Mesendoderm (in vitro differentiated cells): ENCODE data around the gene SRC.
"Not testable (repeated sequence)": the region's sequence is repeated elsewhere in the genome, so short reads cannot be mapped to it uniquely, and the experiment has no call there.

ENCODE experiments used
- DNase-seq: peaks from one replicate; pipeline ENCODE4 v3.0.0; 2013
- H2AK5ac ChIP-seq: 2 replicates; pipeline ENCODE4 v1.6.1; 2013; ENCODE audit warnings: low read length, inconsistent platforms
- H2BK120ac ChIP-seq: 2 replicates; pipeline ENCODE4 v1.6.1; 2013; ENCODE audit warnings: low read depth, mild to moderate bottlenecking, low read length, moderate library complexity, mixed read lengths
- H2BK15ac ChIP-seq: replicated peaks from 2 replicates; pipeline ENCODE4 v1.6.1; 2013; ENCODE audit warnings: low read depth, mild to moderate bottlenecking, moderate library complexity
- H2BK5ac ChIP-seq: 2 replicates; pipeline ENCODE4 v1.6.1; 2013; ENCODE audit warnings: low read length, inconsistent platforms
- H3K18ac ChIP-seq: 2 replicates; pipeline ENCODE4 v1.6.1; 2013; ENCODE audit warnings: mild to moderate bottlenecking, low read length, mixed read lengths
- H3K23ac ChIP-seq: one replicate; pipeline ENCODE4 v1.6.1; 2013; ENCODE audit warnings: low read length
- H3K27ac ChIP-seq: 2 replicates; pipeline ENCODE4 v1.5.1; 2013; ENCODE audit warnings: low read depth, mild to moderate bottlenecking, inconsistent platforms, low read length, moderate library complexity
- H3K27me3 ChIP-seq: 2 replicates; pipeline ENCODE4 v1.6.1; 2013; ENCODE audit warnings: low read length, control low read depth, mild to moderate bottlenecking, inconsistent platforms; ENCODE audit not compliant: insufficient read depth, poor library complexity
- H3K36me3 ChIP-seq: 2 replicates; pipeline ENCODE4 v1.6.1; 2013; ENCODE audit warnings: low read length, inconsistent platforms; ENCODE audit not compliant: control insufficient read depth, insufficient read depth
- H3K4ac ChIP-seq: one replicate; pipeline ENCODE4 v1.6.1; 2013; ENCODE audit warnings: low read depth, mild to moderate bottlenecking, low read length, moderate library complexity
- H3K4me1 ChIP-seq: 2 replicates; pipeline ENCODE4 v1.6.1; 2013; ENCODE audit warnings: low read depth, low read length, inconsistent platforms; ENCODE audit not compliant: control insufficient read depth
- H3K4me2 ChIP-seq: 2 replicates; pipeline ENCODE4 v1.6.1; 2013; ENCODE audit warnings: low read length
- H3K4me3 ChIP-seq: 2 replicates; pipeline ENCODE4 v1.5.1; 2013; ENCODE audit warnings: mild to moderate bottlenecking, low read length
- H3K56ac ChIP-seq: one replicate; pipeline ENCODE4 v1.6.1; 2013; ENCODE audit warnings: low read length
- H3K79me1 ChIP-seq: 2 replicates; pipeline ENCODE4 v1.6.1; 2013; ENCODE audit warnings: low read length, inconsistent platforms
- H3K79me2 ChIP-seq: 2 replicates; pipeline ENCODE4 v1.6.1; 2013; ENCODE audit warnings: mild to moderate bottlenecking, low read length; ENCODE audit not compliant: control insufficient read depth, insufficient read depth
- H3K9ac ChIP-seq: 2 replicates; pipeline ENCODE4 v1.6.1; 2013; ENCODE audit warnings: low read length, inconsistent platforms
- H4K5ac ChIP-seq: one replicate; pipeline ENCODE4 v1.6.1; 2013; ENCODE audit warnings: low read length
- H4K8ac ChIP-seq: one replicate; pipeline ENCODE4 v1.6.1; 2013; ENCODE audit warnings: low read depth, mild to moderate bottlenecking, control low read depth, low read length, moderate library complexity
- WGBS: extraction: QIAGEN DNeasy Blood & Tissue Kit; methylation state at CpG from one replicate; pipeline ENCODE4 v1.1.7; 2013; ENCODE audit warnings: low lambda C conversion rate, missing lambda C conversion rate; ENCODE audit not compliant: insufficient coverage; ENCODE audit errors: extremely low coverage; 5-methylcytosine and 5-hydroxymethylcytosine counted together

Gene SRC

GRCh38 chr20:37334450-37334849 is 11.5 kb upstream of the SRC start:
- no peak overlapping the region for H2BK120ac ChIP-seq
- WGBS, result no CpG with 5 or more reads among the region's 2 CpGs
- H2BK15ac ChIP-seq, result no peak overlapping the region

DNA sequence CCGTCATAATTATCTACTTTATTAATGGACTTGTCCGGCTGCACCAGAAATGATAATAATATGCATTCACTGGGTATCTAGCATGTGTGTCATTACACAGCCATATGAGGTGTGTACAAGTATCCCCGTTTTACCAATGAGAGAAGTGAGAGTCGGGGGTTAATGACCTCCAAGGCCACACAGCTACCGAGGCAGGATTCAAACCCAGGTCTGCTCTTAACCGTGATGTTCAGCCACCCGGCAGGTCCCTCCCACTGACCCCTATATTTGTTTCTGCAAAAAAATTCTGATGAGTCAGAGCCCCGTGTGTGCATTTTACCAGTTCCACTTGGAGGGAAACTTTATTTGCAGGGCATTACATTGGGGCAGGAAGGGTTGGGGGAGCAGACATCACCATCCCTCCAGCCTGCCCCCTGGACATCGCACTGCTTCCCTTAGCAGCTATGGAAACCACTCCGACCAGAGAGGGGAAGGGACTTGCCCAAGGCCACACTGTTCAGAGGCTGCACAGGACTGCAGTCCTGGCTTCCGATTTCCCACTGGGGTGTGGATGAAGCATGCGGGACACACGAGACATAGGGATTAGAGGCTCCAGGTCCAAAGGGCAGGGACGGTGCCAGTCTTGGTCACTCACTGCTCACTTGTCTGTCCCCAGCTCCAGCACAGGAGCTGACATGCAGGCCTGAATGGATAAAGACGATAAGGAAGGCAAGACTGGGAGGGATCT is 10.1 kb upstream of the SRC start:
- peak overlapping the region; percentile 30 for H3K56ac ChIP-seq
- H2BK15ac ChIP-seq, result no peak overlapping the region
- H3K23ac ChIP-seq, result no peak overlapping the region
- no peak overlapping the region for H3K27ac ChIP-seq
- H3K79me1 ChIP-seq, result no peaks in the 10 kb centered on the region
- no peak overlapping the region for H2BK5ac ChIP-seq
- no peak overlapping the region for H3K4me3 ChIP-seq
- no peak overlapping the region for H2AK5ac ChIP-seq
- H4K5ac ChIP-seq, result no peak overlapping the region
- no peak overlapping the region for H4K8ac ChIP-seq
- H3K27me3 ChIP-seq, result no peaks in the 10 kb centered on the region
- no peak overlapping the region for H3K4ac ChIP-seq
- DNase-seq, result no peak
- H2BK120ac ChIP-seq, result no peak overlapping the region
- H3K18ac ChIP-seq, result no peak overlapping the region
- H3K4me2 ChIP-seq, result no peak overlapping the region
- H3K36me3 ChIP-seq, result no peaks in the 10 kb centered on the region
- no peaks in the 10 kb centered on the region for H3K79me2 ChIP-seq
- WGBS, result no CpG with 5 or more reads among the region's 15 CpGs
- H3K9ac ChIP-seq, result no peak overlapping the region
- H3K4me1 ChIP-seq, result peaks cover 1% of the 10 kb centered on the region

More at GRCh38 chr20:37334450-37334849, 11.5 kb upstream of the SRC start:
- Histone ChIP-seq H3K18ac (no peak overlapping the region), H3K27me3 (no peaks in the 10 kb centered on the region), H3K4ac (no peak overlapping the region), H3K79me2 (no peaks in the 10 kb centered on the region), H3K79me1 (no peaks in the 10 kb centered on the region), H3K27ac (no peak overlapping the region), H2AK5ac (no peak overlapping the region), H3K4me3 (no peak overlapping the region), H3K56ac (no peak overlapping the region), H2BK5ac (no peak overlapping the region), H4K8ac (no peak overlapping the region), H3K4me2 (no peak overlapping the region), H3K4me1 (peaks cover 1% of the 10 kb centered on the region), H3K36me3 (no peaks in the 10 kb centered on the region), H3K9ac (no peak overlapping the region), H4K5ac (no peak overlapping the region), H3K23ac (no peak overlapping the region)
- no peak for DNase-seq

DNA sequence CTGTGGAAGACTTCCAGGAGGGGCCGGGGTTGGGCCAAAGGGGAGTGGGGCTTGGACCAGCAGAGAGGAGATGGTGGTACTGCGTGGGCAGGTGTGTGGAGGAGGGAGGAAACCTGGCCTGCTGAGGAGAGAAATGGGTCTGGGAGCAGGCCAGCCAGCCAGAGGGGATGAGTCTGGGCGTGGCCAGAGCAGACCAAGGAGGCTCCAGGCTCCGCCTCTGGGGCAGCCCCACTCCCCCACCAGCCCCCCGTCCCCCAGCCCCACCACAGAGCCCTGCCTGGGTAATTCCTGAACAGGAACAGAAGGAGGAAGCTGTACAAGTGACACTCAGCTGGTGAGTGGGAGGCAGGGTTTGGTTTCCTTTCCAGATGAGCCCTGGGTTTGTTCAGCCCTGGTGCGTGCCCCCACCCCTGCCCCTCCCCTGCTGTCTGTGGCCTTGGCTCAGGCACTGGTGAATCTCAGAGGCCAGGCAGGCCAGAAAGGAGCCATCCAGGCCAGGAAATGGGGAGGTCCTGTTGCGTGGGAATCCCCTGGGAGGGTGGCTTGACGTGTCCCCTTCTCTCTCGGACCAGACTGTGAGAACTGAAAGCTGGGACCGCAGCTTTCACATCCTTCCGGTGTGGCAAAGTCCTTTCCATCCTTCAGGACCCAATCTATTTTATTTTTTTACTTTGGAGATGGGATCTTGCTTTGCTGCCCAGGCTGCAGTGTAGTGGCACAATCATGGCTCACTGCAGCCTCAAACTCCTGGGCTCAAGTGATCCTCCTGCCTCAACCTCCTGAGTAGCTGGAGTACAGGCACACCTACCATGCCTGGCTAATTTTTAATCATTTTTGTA is 9.4 kb upstream of the SRC start:
- Histone ChIP-seq H2AK5ac (no peak overlapping the region), H3K79me1 (no peaks in the 10 kb centered on the region), H3K36me3 (no peaks in the 10 kb centered on the region), H3K4me1 (peaks cover 1% of the 10 kb centered on the region), H2BK120ac (no peak overlapping the region), H2BK15ac (no peak overlapping the region), H3K9ac (no peak overlapping the region), H2BK5ac (no peak overlapping the region), H4K8ac (no peak overlapping the region), H3K79me2 (no peaks in the 10 kb centered on the region), H3K56ac (peak overlapping the region; percentile 30), H3K4ac (peak overlapping the region; percentile 38), H3K23ac (no peak overlapping the region), H3K27me3 (no peaks in the 10 kb centered on the region), H3K4me2 (no peak overlapping the region), H3K18ac (peak overlapping the region; percentile 46), H3K27ac (no peak overlapping the region), H3K4me3 (no peak overlapping the region), H4K5ac (no peak overlapping the region)
- no CpG with 5 or more reads among the region's 11 CpGs for WGBS
- no peak for DNase-seq

- no peak overlapping the region for H3K4me3 ChIP-seq
- no peak overlapping the region for H3K4ac ChIP-seq
- no peak overlapping the region for H4K5ac ChIP-seq
- no peak overlapping the region for H3K27ac ChIP-seq
- H3K79me1 ChIP-seq, result no peaks in the 10 kb centered on the region
- no peak overlapping the region for H3K4me2 ChIP-seq
- H3K27me3 ChIP-seq, result no peaks in the 10 kb centered on the region
- H3K23ac ChIP-seq, result peak overlapping the region; percentile 0
- H4K8ac ChIP-seq, result no peak overlapping the region
- H2AK5ac ChIP-seq, result peak overlapping the region; percentile 85
- H3K36me3 ChIP-seq, result no peaks in the 10 kb centered on the region
- H3K18ac ChIP-seq, result no peak overlapping the region
- no peak overlapping the region for H3K9ac ChIP-seq
- H2BK120ac ChIP-seq, result no peak overlapping the region
- peak overlapping the region; percentile 64 for H2BK5ac ChIP-seq
- DNase-seq, result no peak
- H3K79me2 ChIP-seq, result no peaks in the 10 kb centered on the region
- H2BK15ac ChIP-seq, result no peak overlapping the region
- no peaks in the 10 kb centered on the region for H3K4me1 ChIP-seq
- H3K56ac ChIP-seq, result peak overlapping the region; percentile 67
- no CpG with 5 or more reads among the region's 8 CpGs for WGBS
Measured at GRCh38 chr20:37337208-37337991, 8.5 kb upstream of the SRC start.

- not testable (repeated sequence) for H3K79me2 ChIP-seq, H3K4me3 ChIP-seq, H3K18ac ChIP-seq, H2BK15ac ChIP-seq, H3K4ac ChIP-seq, H3K56ac ChIP-seq, DNase-seq, H3K4me1 ChIP-seq, H3K9ac ChIP-seq, H3K27me3 ChIP-seq, H4K8ac ChIP-seq, H4K5ac ChIP-seq, H2BK5ac ChIP-seq, H3K23ac ChIP-seq, H3K36me3 ChIP-seq, H3K79me1 ChIP-seq, H3K4me2 ChIP-seq, H3K27ac ChIP-seq, H2BK120ac ChIP-seq, H2AK5ac ChIP-seq
- WGBS, result no CpG with 5 or more reads among the region's 8 CpGs
Measured at GRCh38 chr20:37338380-37338779, 7.6 kb upstream of the SRC start.
